CD4-positive, alpha-beta memory T cell (primary cell): ENCODE results near the gene DYNC2LI1. TPM values are rescaled to one million over a fixed set of nuclear protein-coding genes. Genes with fewer than 3 reads are reported as not detected.
A peak's percentile ranks its signal among the peaks of the same experiment; 100 is the strongest.

ENCODE experiments used
- CTCF ChIA-PET: fragments of 350-600 bp; sonication (Branson Sonifier 250); formaldehyde crosslinking; loops from one replicate; lab custom pipeline; 2021; ENCODE audit warnings: inconsistent platforms; ENCODE audit not compliant: partially characterized antibody; lab: Charles Lee
- POLR2A ChIA-PET: fragments of 350-600 bp; sonication (Branson Sonifier 250); formaldehyde crosslinking; loops from one replicate; lab custom pipeline; 2021; ENCODE audit not compliant: partially characterized antibody; lab: Charles Lee
- DNase-seq, 5 donors: peaks; one replicate each; pipeline versions ENCODE4 v3.0.0 to v3.0.0-alpha.2; 2020 to 2022; ENCODE audit warnings: mixed read lengths in 1 of 5
- H3K27ac ChIP-seq: one replicate; pipeline ENCODE4 v1.7.0; 2013; ENCODE audit warnings: low read depth, low read length
- H3K27me3 ChIP-seq: 2 replicates; pipeline ENCODE4 v1.7.0; 2013; ENCODE audit warnings: mild to moderate bottlenecking, low read length, moderate library complexity; ENCODE audit not compliant: insufficient read depth
- H3K36me3 ChIP-seq: 2 replicates; pipeline ENCODE4 v1.7.0; 2013; ENCODE audit warnings: mild to moderate bottlenecking, low read length, moderate library complexity; ENCODE audit not compliant: insufficient read depth
- H3K4me1 ChIP-seq: 2 replicates; pipeline ENCODE4 v1.7.0; 2013; ENCODE audit warnings: mild to moderate bottlenecking, low read length, moderate library complexity; ENCODE audit not compliant: insufficient read depth
- H3K4me3 ChIP-seq, 2 donors: one replicate each; pipeline ENCODE4 v1.7.0; 2013; ENCODE audit warnings: low read length in 2 of 2, mild to moderate bottlenecking in 1 of 2
- H3K9me3 ChIP-seq, 2 donors: one replicate each; pipeline ENCODE4 v1.7.0; 2013; ENCODE audit warnings: low read length in 2 of 2, control low read depth in 1 of 2; ENCODE audit not compliant: control insufficient read depth in 1 of 2
- H3K27ac Mint-ChIP-seq, 7 donors: one replicate each; pipeline ENCODE4 v1.8.0; 2020 to 2021; ENCODE audit warnings: mixed read lengths in 7 of 7, mild to moderate bottlenecking in 6 of 7, inconsistent platforms in 3 of 7, moderate library complexity in 3 of 7
- H3K27me3 Mint-ChIP-seq, 2 donors: one replicate each; pipeline ENCODE4 v1.8.0; 2020 to 2021; ENCODE audit warnings: mixed read lengths in 2 of 2
- H3K36me3 Mint-ChIP-seq, 2 donors: one replicate each; pipeline ENCODE4 v1.8.0; 2020 to 2021; ENCODE audit warnings: mixed read lengths in 2 of 2, inconsistent platforms in 1 of 2, mild to moderate bottlenecking in 1 of 2
- H3K4me1 Mint-ChIP-seq, 4 donors: one replicate each; pipeline ENCODE4 v1.8.0; 2020 to 2021; ENCODE audit warnings: mixed read lengths in 4 of 4, mild to moderate bottlenecking in 1 of 4
- H3K4me3 Mint-ChIP-seq, 8 donors: one replicate each; pipeline ENCODE4 v1.8.0; 2020 to 2021; ENCODE audit warnings: mixed read lengths in 8 of 8, mild to moderate bottlenecking in 7 of 8, moderate library complexity in 6 of 8, inconsistent platforms in 3 of 8
- H3K9me3 Mint-ChIP-seq, 8 donors: one replicate each; pipeline ENCODE4 v1.8.0; 2020 to 2021; ENCODE audit warnings: mixed read lengths in 8 of 8, mild to moderate bottlenecking in 5 of 8, inconsistent platforms in 3 of 8, moderate library complexity in 1 of 8
- intact Hi-C: fragments of 100-400 bp; cut with micrococcal nuclease; formaldehyde crosslinking; loops from one replicate; pipeline ENCODE4 v1.15.1; 2023
- polyA plus RNA-seq, 2 donors: library from polyadenylated mRNA; unstranded; fragments of 300-500 nt; fragmentation: Illumina TruSeq; gene quantifications; one replicate each; pipeline ENCODE4 v1.2.3, GENCODE V29; 2021
- total RNA-seq, 2 experiments: library from RNA; stranded (reverse); gene quantifications; one replicate each; pipeline ENCODE4 v1.2.3, GENCODE V29; 2021

DYNC2LI1 gene
- total and polyA plus RNA-seq, 4 experiments from 2014 or later = 2.9 to 7.1 (median 4.5) TPM

- Histone ChIP-seq H3K4me3 (no peak overlapping the region), H3K9me3 (no peaks in the 10 kb centered on the region), H3K36me3 (no peaks in the 10 kb centered on the region), H3K27me3 (no peaks in the 10 kb centered on the region), H3K4me1 (no peaks in the 10 kb centered on the region), H3K27ac (no peak overlapping the region)
- no peaks in the 10 kb centered on the region for H3K9me3 Mint-ChIP-seq
- ChIA-PET POLR2A (no interaction called here), CTCF (no interaction called here)
- no peaks in the 10 kb centered on the region for H3K27me3 Mint-ChIP-seq
- DNase-seq = no peak
- no peak overlapping the region for H3K4me3 Mint-ChIP-seq
- H3K36me3 Mint-ChIP-seq = no peaks in the 10 kb centered on the region
- intact Hi-C loops = no loop called here
- H3K4me1 Mint-ChIP-seq = no peaks in the 10 kb centered on the region
- no peak overlapping the region for H3K27ac Mint-ChIP-seq
Observed at GRCh38 chr2:43748333-43748732, 25.5 kb upstream of the DYNC2LI1 start.

GRCh38 chr2:43749583-43749982 is 24.3 kb upstream of the DYNC2LI1 start:
- no peaks in the 10 kb centered on the region for H3K9me3 ChIP-seq
- H3K4me1 ChIP-seq = no peaks in the 10 kb centered on the region
- Mint-ChIP-seq H3K36me3 (no peaks in the 10 kb centered on the region), H3K4me3 (no peak overlapping the region), H3K9me3 (no peaks in the 10 kb centered on the region), H3K27me3 (no peaks in the 10 kb centered on the region), H3K27ac (no peak overlapping the region), H3K4me1 (no peaks in the 10 kb centered on the region)
- intact Hi-C loops = no loop called here
- POLR2A ChIA-PET = no interaction called here
- no peaks in the 10 kb centered on the region for H3K36me3 ChIP-seq
- no peak overlapping the region for H3K27ac ChIP-seq
- CTCF ChIA-PET = no interaction called here
- no peak overlapping the region for H3K4me3 ChIP-seq
- no peak for DNase-seq
- H3K27me3 ChIP-seq = no peaks in the 10 kb centered on the region

GRCh38 chr2:43751476-43751990 is 22.3 kb upstream of the DYNC2LI1 start:
- intact Hi-C loops = no loop called here
- Histone ChIP-seq H3K27ac (no peak overlapping the region), H3K4me1 (no peaks in the 10 kb centered on the region), H3K36me3 (no peaks in the 10 kb centered on the region), H3K27me3 (no peaks in the 10 kb centered on the region), H3K9me3 (no peaks in the 10 kb centered on the region), H3K4me3 (no peak overlapping the region)
- no peaks in the 10 kb centered on the region for H3K36me3 Mint-ChIP-seq
- no peaks in the 10 kb centered on the region for H3K27me3 Mint-ChIP-seq
- CTCF ChIA-PET = interaction anchor here (0.9 kb wide), 1 partner anchor 13 kb away, joined by 4 read pairs; no protein-coding TSS in a partner anchor
- H3K9me3 Mint-ChIP-seq = no peaks in the 10 kb centered on the region
- POLR2A ChIA-PET = no interaction called here
- H3K4me1 Mint-ChIP-seq = no peaks in the 10 kb centered on the region
- H3K27ac Mint-ChIP-seq = no peak overlapping the region
- no peak for DNase-seq
- no peak overlapping the region for H3K4me3 Mint-ChIP-seq

- Mint-ChIP-seq H3K27ac (no peak overlapping the region), H3K4me1 (no peaks in the 10 kb centered on the region), H3K36me3 (no peaks in the 10 kb centered on the region), H3K4me3 (no peak overlapping the region), H3K27me3 (no peaks in the 10 kb centered on the region), H3K9me3 (no peaks in the 10 kb centered on the region)
- Histone ChIP-seq H3K4me1 (no peaks in the 10 kb centered on the region), H3K36me3 (no peaks in the 10 kb centered on the region), H3K27ac (no peak overlapping the region), H3K4me3 (no peak overlapping the region), H3K9me3 (no peaks in the 10 kb centered on the region), H3K27me3 (no peaks in the 10 kb centered on the region)
- DNase-seq = no peak
- intact Hi-C loops = no loop called here
- CTCF ChIA-PET = no interaction called here
- POLR2A ChIA-PET = no interaction called here
Observed at GRCh38 chr2:43752302-43752701, 21.5 kb upstream of the DYNC2LI1 start.

GRCh38 chr2:43754180-43754579 is 19.7 kb upstream of the DYNC2LI1 start:
- intact Hi-C loops = no loop called here
- H3K27ac Mint-ChIP-seq = no peak overlapping the region
- no peaks in the 10 kb centered on the region for H3K36me3 Mint-ChIP-seq
- no peak for DNase-seq
- H3K4me3 Mint-ChIP-seq = no peak overlapping the region
- H3K4me1 Mint-ChIP-seq = no peaks in the 10 kb centered on the region
- no peaks in the 10 kb centered on the region for H3K4me1 ChIP-seq
- ChIA-PET CTCF (interaction anchor here (0.5 kb wide), 1 partner anchor 151 kb away, joined by 5 read pairs; no protein-coding TSS in a partner anchor), POLR2A (no interaction called here)
- no peaks in the 10 kb centered on the region for H3K36me3 ChIP-seq
- no peaks in the 10 kb centered on the region for H3K9me3 Mint-ChIP-seq
- no peaks in the 10 kb centered on the region for H3K27me3 ChIP-seq
- H3K9me3 ChIP-seq = no peaks in the 10 kb centered on the region
- no peak overlapping the region for H3K4me3 ChIP-seq
- H3K27me3 Mint-ChIP-seq = no peaks in the 10 kb centered on the region
- H3K27ac ChIP-seq = no peak overlapping the region

- Histone ChIP-seq H3K27ac (no peak overlapping the region), H3K36me3 (no peaks in the 10 kb centered on the region), H3K4me3 (no peak overlapping the region), H3K9me3 (no peaks in the 10 kb centered on the region), H3K4me1 (no peaks in the 10 kb centered on the region), H3K27me3 (no peaks in the 10 kb centered on the region)
- H3K27me3 Mint-ChIP-seq = peaks cover 0 to 2% of the 10 kb centered on the region in 2 donors
- no peak overlapping the region for H3K27ac Mint-ChIP-seq
- H3K9me3 Mint-ChIP-seq = no peaks in the 10 kb centered on the region
- no peaks in the 10 kb centered on the region for H3K36me3 Mint-ChIP-seq
- ChIA-PET POLR2A (no interaction called here), CTCF (no interaction called here)
- intact Hi-C loops = no loop called here
- peak overlapping the region in 1 of 8 donors; percentile 48 for H3K4me3 Mint-ChIP-seq
- DNase-seq = no peak
- H3K4me1 Mint-ChIP-seq = no peaks in the 10 kb centered on the region
Observed at GRCh38 chr2:43758739-43759138, 15.1 kb upstream of the DYNC2LI1 start.

GRCh38 chr2:43759195-43759594 is 14.6 kb upstream of the DYNC2LI1 start:
- Histone ChIP-seq H3K9me3 (no peaks in the 10 kb centered on the region), H3K4me1 (no peaks in the 10 kb centered on the region), H3K4me3 (no peak overlapping the region), H3K27ac (no peak overlapping the region), H3K27me3 (no peaks in the 10 kb centered on the region), H3K36me3 (no peaks in the 10 kb centered on the region)
- H3K9me3 Mint-ChIP-seq = no peaks in the 10 kb centered on the region
- no peaks in the 10 kb centered on the region for H3K4me1 Mint-ChIP-seq
- POLR2A ChIA-PET = no interaction called here
- CTCF ChIA-PET = no interaction called here
- H3K27me3 Mint-ChIP-seq = peaks cover 0 to 2% of the 10 kb centered on the region in 2 donors
- DNase-seq = no peak
- no peak overlapping the region for H3K27ac Mint-ChIP-seq
- H3K36me3 Mint-ChIP-seq = no peaks in the 10 kb centered on the region
- no peak overlapping the region for H3K4me3 Mint-ChIP-seq
- intact Hi-C loops = no loop called here

- CTCF ChIA-PET = no interaction called here
- H3K27ac Mint-ChIP-seq = no peak overlapping the region
Observed at GRCh38 chr2:43762286-43762685, 11.6 kb upstream of the DYNC2LI1 start.

More at GRCh38 chr2:43762286-43762685, 11.6 kb upstream of the DYNC2LI1 start:
- POLR2A ChIA-PET = no interaction called here
- Mint-ChIP-seq H3K9me3 (peaks cover 0 to 3% (median 0%) of the 10 kb centered on the region in 8 donors), H3K36me3 (peaks cover 0 to 3% of the 10 kb centered on the region in 2 donors), H3K27me3 (peaks cover 0 to 5% of the 10 kb centered on the region in 2 donors), H3K4me3 (no peak overlapping the region), H3K4me1 (no peaks in the 10 kb centered on the region)
- Histone ChIP-seq H3K9me3 (no peaks in the 10 kb centered on the region), H3K27ac (no peak overlapping the region), H3K4me1 (no peaks in the 10 kb centered on the region), H3K36me3 (no peaks in the 10 kb centered on the region), H3K27me3 (no peaks in the 10 kb centered on the region), H3K4me3 (no peak overlapping the region)
- DNase-seq = no peak
- intact Hi-C loops = no loop called here
